HL-60 (cell line): ENCODE results near the gene OR1F1.

Experiments
- GABPA ChIP-seq: IDR thresholded peaks from 2 replicates; pipeline ENCODE4 v1.6.1; 2012; ENCODE audit warnings: low read depth
- TF ChIP-seq, protein P1 (sequence below): IDR thresholded peaks from one replicate; pipeline ENCODE4 v1.5.1; 2011; ENCODE audit warnings: low read length, control low read depth, inconsistent platforms; ENCODE audit not compliant: insufficient read depth
- TF ChIP-seq, protein P2 (sequence below): IDR thresholded peaks from 2 replicates; pipeline ENCODE4 v1.6.1; 2012; ENCODE audit warnings: low read depth; ENCODE audit not compliant: insufficient replicate concordance

DNA sequence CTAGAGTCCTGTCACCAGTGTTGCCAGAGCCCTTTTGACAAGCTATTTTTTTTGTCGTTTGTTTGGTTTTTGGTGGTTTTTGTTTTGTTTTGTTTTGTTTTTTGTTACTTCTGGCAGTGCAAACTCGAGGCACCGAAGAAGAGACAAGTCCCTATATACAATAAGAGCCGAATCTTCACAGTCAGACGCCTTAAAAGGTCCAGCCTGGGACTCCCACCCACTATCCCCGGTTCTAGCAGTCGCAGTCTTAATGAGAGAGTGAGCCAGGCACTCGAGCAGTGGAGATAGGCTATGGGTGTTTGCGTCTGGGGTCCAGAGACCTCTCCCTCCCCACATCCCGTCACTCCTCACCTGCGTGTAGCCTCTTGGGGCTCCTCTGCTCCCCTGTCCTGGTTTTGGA lies 1.9 kb downstream of the OR1F1 start:
- TF ChIP-seq, protein P1, sequence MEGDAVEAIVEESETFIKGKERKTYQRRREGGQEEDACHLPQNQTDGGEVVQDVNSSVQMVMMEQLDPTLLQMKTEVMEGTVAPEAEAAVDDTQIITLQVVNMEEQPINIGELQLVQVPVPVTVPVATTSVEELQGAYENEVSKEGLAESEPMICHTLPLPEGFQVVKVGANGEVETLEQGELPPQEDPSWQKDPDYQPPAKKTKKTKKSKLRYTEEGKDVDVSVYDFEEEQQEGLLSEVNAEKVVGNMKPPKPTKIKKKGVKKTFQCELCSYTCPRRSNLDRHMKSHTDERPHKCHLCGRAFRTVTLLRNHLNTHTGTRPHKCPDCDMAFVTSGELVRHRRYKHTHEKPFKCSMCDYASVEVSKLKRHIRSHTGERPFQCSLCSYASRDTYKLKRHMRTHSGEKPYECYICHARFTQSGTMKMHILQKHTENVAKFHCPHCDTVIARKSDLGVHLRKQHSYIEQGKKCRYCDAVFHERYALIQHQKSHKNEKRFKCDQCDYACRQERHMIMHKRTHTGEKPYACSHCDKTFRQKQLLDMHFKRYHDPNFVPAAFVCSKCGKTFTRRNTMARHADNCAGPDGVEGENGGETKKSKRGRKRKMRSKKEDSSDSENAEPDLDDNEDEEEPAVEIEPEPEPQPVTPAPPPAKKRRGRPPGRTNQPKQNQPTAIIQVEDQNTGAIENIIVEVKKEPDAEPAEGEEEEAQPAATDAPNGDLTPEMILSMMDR = no peak
- TF ChIP-seq, protein P2, sequence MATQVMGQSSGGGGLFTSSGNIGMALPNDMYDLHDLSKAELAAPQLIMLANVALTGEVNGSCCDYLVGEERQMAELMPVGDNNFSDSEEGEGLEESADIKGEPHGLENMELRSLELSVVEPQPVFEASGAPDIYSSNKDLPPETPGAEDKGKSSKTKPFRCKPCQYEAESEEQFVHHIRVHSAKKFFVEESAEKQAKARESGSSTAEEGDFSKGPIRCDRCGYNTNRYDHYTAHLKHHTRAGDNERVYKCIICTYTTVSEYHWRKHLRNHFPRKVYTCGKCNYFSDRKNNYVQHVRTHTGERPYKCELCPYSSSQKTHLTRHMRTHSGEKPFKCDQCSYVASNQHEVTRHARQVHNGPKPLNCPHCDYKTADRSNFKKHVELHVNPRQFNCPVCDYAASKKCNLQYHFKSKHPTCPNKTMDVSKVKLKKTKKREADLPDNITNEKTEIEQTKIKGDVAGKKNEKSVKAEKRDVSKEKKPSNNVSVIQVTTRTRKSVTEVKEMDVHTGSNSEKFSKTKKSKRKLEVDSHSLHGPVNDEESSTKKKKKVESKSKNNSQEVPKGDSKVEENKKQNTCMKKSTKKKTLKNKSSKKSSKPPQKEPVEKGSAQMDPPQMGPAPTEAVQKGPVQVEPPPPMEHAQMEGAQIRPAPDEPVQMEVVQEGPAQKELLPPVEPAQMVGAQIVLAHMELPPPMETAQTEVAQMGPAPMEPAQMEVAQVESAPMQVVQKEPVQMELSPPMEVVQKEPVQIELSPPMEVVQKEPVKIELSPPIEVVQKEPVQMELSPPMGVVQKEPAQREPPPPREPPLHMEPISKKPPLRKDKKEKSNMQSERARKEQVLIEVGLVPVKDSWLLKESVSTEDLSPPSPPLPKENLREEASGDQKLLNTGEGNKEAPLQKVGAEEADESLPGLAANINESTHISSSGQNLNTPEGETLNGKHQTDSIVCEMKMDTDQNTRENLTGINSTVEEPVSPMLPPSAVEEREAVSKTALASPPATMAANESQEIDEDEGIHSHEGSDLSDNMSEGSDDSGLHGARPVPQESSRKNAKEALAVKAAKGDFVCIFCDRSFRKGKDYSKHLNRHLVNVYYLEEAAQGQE = no peak
- no peak for TF ChIP-seq GABPA
